H9 (cell line): ENCODE data around the gene DNM2. TPM values are rescaled to one million over a fixed set of nuclear protein-coding genes. Genes with fewer than 3 reads are reported as not detected.

Source experiments
- DNase-seq: peaks from one replicate; pipeline ENCODE4 v3.0.0-alpha.2; 2017
- H2AFZ ChIP-seq: one replicate; pipeline ENCODE4 v1.6.1; 2013; ENCODE audit warnings: mild to moderate bottlenecking, low read length, control low read depth, moderate library complexity
- H2AK5ac ChIP-seq: 2 replicates; pipeline ENCODE4 v1.6.1; 2013; ENCODE audit warnings: low read length, control low read depth, mixed read lengths; ENCODE audit not compliant: insufficient read length
- H2BK120ac ChIP-seq: one replicate; pipeline ENCODE4 v1.6.1; 2013; ENCODE audit warnings: low read depth, mild to moderate bottlenecking, low read length, control low read depth, inconsistent platforms; ENCODE audit not compliant: poor library complexity, severe bottlenecking
- H2BK12ac ChIP-seq: 2 replicates; pipeline ENCODE4 v1.6.1; 2013; ENCODE audit warnings: low read length, control low read depth, mixed read lengths, low read depth; ENCODE audit not compliant: insufficient read length
- H2BK15ac ChIP-seq: 2 replicates; pipeline ENCODE4 v1.6.1; 2013; ENCODE audit warnings: low read depth, low read length, control low read depth
- H2BK20ac ChIP-seq: one replicate; pipeline ENCODE4 v1.6.1; 2013; ENCODE audit warnings: low read depth, mild to moderate bottlenecking, low read length, control low read depth, inconsistent platforms; ENCODE audit not compliant: poor library complexity, severe bottlenecking
- H2BK5ac ChIP-seq: 2 replicates; pipeline ENCODE4 v1.6.1; 2013; ENCODE audit warnings: low read length, control low read depth, mixed read lengths; ENCODE audit not compliant: insufficient read length
- H3K14ac ChIP-seq: 2 replicates; pipeline ENCODE4 v1.6.1; 2013; ENCODE audit warnings: low read length, control low read depth; ENCODE audit not compliant: insufficient read depth
- H3K18ac ChIP-seq: 2 replicates; pipeline ENCODE4 v1.6.1; 2013; ENCODE audit warnings: low read depth, mild to moderate bottlenecking, mixed read lengths, low read length, control low read depth; ENCODE audit not compliant: insufficient read length
- H3K23ac ChIP-seq: 2 replicates; pipeline ENCODE4 v1.6.1; 2013; ENCODE audit warnings: low read length, control low read depth, mixed read lengths, low read depth; ENCODE audit not compliant: insufficient read length
- H3K23me2 ChIP-seq: 2 replicates; pipeline ENCODE4 v1.6.1; 2013; ENCODE audit warnings: low read depth, mild to moderate bottlenecking, mixed read lengths, low read length, control low read depth; ENCODE audit not compliant: insufficient read length, poor library complexity, severe bottlenecking
- H3K27ac ChIP-seq: 2 replicates; pipeline ENCODE4 v1.5.1; 2013; ENCODE audit warnings: low read length, control low read depth, mixed read lengths, low read depth; ENCODE audit not compliant: insufficient read length
- H3K27me3 ChIP-seq: 2 replicates; pipeline ENCODE4 v1.6.1; 2013; ENCODE audit warnings: low read length, control low read depth, inconsistent platforms; ENCODE audit not compliant: insufficient read depth
- H3K4ac ChIP-seq: 2 replicates; pipeline ENCODE4 v1.6.1; 2013; ENCODE audit warnings: low read depth, mild to moderate bottlenecking, control low read depth, inconsistent platforms, low read length, moderate library complexity
- H3K4me1 ChIP-seq: 2 replicates; pipeline ENCODE4 v1.6.1; 2013; ENCODE audit warnings: low read length, control low read depth, inconsistent platforms; ENCODE audit not compliant: insufficient read depth
- H3K4me2 ChIP-seq: 2 replicates; pipeline ENCODE4 v1.6.1; 2013; ENCODE audit warnings: low read length, control low read depth, mixed read lengths; ENCODE audit not compliant: insufficient read length, insufficient read depth
- H3K56ac ChIP-seq: 2 replicates; pipeline ENCODE4 v1.6.1; 2013; ENCODE audit warnings: low read depth, mild to moderate bottlenecking, mixed read lengths, low read length, control low read depth; ENCODE audit not compliant: insufficient read length
- H3K79me1 ChIP-seq: 2 replicates; pipeline ENCODE4 v1.6.1; 2013; ENCODE audit warnings: low read depth, mild to moderate bottlenecking, moderate library complexity, low read length, control low read depth, inconsistent platforms; ENCODE audit not compliant: insufficient read depth, poor library complexity, severe bottlenecking
- H3K79me2 ChIP-seq: 2 replicates; pipeline ENCODE4 v1.6.1; 2013; ENCODE audit warnings: low read length, control low read depth, inconsistent platforms; ENCODE audit not compliant: insufficient read depth
- H3K9ac ChIP-seq: 2 replicates; pipeline ENCODE4 v1.6.1; 2013; ENCODE audit warnings: low read length, control low read depth, mixed read lengths; ENCODE audit not compliant: insufficient read length; ENCODE audit errors: extremely low read depth
- H3K9me3 ChIP-seq: one replicate; pipeline ENCODE4 v1.6.1; 2013; ENCODE audit warnings: low read depth, low read length, inconsistent platforms; ENCODE audit not compliant: control insufficient read depth
- H3T11ph ChIP-seq: one replicate; pipeline ENCODE4 v1.6.1; 2013; ENCODE audit warnings: mild to moderate bottlenecking, low read length, control low read depth, inconsistent platforms
- H4K20me1 ChIP-seq: one replicate; pipeline ENCODE4 v1.6.1; 2013; ENCODE audit not compliant: control insufficient read depth, insufficient read length, insufficient read depth
- H4K5ac ChIP-seq: 2 replicates; pipeline ENCODE4 v1.6.1; 2013; ENCODE audit warnings: low read depth, mild to moderate bottlenecking, mixed read lengths, low read length, control low read depth; ENCODE audit not compliant: insufficient read length
- H4K8ac ChIP-seq: replicated peaks from 2 replicates; pipeline ENCODE4 v1.6.1; 2013; ENCODE audit warnings: low read length, control low read depth, mixed read lengths, low read depth; ENCODE audit not compliant: insufficient read length
- H4K91ac ChIP-seq: 2 replicates; pipeline ENCODE4 v1.6.1; 2013; ENCODE audit warnings: low read depth, mild to moderate bottlenecking, moderate library complexity, mixed read lengths, low read length, control low read depth; ENCODE audit not compliant: insufficient read length
- H3K27ac Mint-ChIP-seq, 3 experiments: 2 replicates in 2 of 3; 3 replicates in 1 of 3; pipeline ENCODE4 v1.8.0; 2020 to 2021; ENCODE audit warnings: mixed read lengths in 3 of 3, mild to moderate bottlenecking in 1 of 3, moderate library complexity in 1 of 3
- H3K27me3 Mint-ChIP-seq: 2 replicates; pipeline ENCODE4 v1.8.0; 2021; ENCODE audit warnings: low read depth, mild to moderate bottlenecking, moderate library complexity, mixed read lengths
- H3K36me3 Mint-ChIP-seq, 3 experiments: 2 replicates in 2 of 3; 3 replicates in 1 of 3; pipeline ENCODE4 v1.8.0; 2020 to 2021; ENCODE audit warnings: low read depth in 3 of 3, mixed read lengths in 3 of 3; ENCODE audit not compliant: insufficient read depth in 1 of 3
- H3K4me1 Mint-ChIP-seq, 2 experiments: 2 replicates each; pipeline ENCODE4 v1.8.0; 2020; ENCODE audit warnings: mixed read lengths in 2 of 2
- H3K4me3 Mint-ChIP-seq, 2 experiments: 2 replicates in 1 of 2; 3 replicates in 1 of 2; pipeline ENCODE4 v1.8.0; 2020 to 2021; ENCODE audit warnings: mild to moderate bottlenecking in 2 of 2, mixed read lengths in 2 of 2, moderate library complexity in 1 of 2
- H3K9me3 Mint-ChIP-seq, 2 experiments: 2 replicates in 1 of 2; 3 replicates in 1 of 2; pipeline ENCODE4 v1.8.0; 2020; ENCODE audit warnings: mild to moderate bottlenecking in 2 of 2, mixed read lengths in 2 of 2, moderate library complexity in 1 of 2
- CTCF ChIP-seq: fragments of 200-600 bp; sonication (generic); conservative IDR thresholded peaks from 3 replicates; pipeline ENCODE4 v1.8.0; 2021; ENCODE audit warnings: antibody characterized with exemption, mild to moderate bottlenecking
- WGBS: extraction: QIAGEN DNeasy Blood & Tissue Kit; methylation state at CpG from one replicate; pipeline ENCODE4 v1.1.7; 2013; ENCODE audit warnings: missing lambda C conversion rate, low lambda C conversion rate, mixed read lengths; ENCODE audit not compliant: insufficient read length; ENCODE audit errors: extremely low coverage; 5-methylcytosine and 5-hydroxymethylcytosine counted together
- total RNA-seq: library from RNA; stranded (reverse); gene quantifications from 2 replicates; pipeline ENCODE4 v1.2.1, GENCODE V29; 2021

DNM2 gene
- total RNA-seq, 1 experiment from 2014 or later, result 152 TPM

- no peak overlapping the region for H3K4ac ChIP-seq
- H3K9me3 ChIP-seq, result no peaks in the 10 kb centered on the region
- peaks cover 3% of the 10 kb centered on the region for H3K27me3 Mint-ChIP-seq
- peaks cover 58 to 98% (median 97%) of the 10 kb centered on the region in 3 experiments for H3K36me3 Mint-ChIP-seq
- peaks cover 8% of the 10 kb centered on the region for H3K79me1 ChIP-seq
- H3K56ac ChIP-seq, result no peak overlapping the region
- peaks cover 3% of the 10 kb centered on the region; the same call in 1 of the 2 replicates for H3K79me2 ChIP-seq
- no peak overlapping the region for H3K9ac ChIP-seq
- no peak overlapping the region for H3K18ac ChIP-seq
- H4K20me1 ChIP-seq, result peaks cover 3% of the 10 kb centered on the region
- no peaks in the 10 kb centered on the region for H3K4me1 ChIP-seq
- peak overlapping the region in 1 of 3 experiments; percentile 10; a peak in 1 of 7 replicates for H3K27ac Mint-ChIP-seq
- H3K27ac ChIP-seq, result no peak overlapping the region
- H2AK5ac ChIP-seq, result no peak overlapping the region
- H2BK5ac ChIP-seq, result no peak overlapping the region
- no peak overlapping the region for H4K91ac ChIP-seq
- H3K23ac ChIP-seq, result no peak overlapping the region
- no peak overlapping the region for H4K8ac ChIP-seq
- H3K23me2 ChIP-seq, result no peaks in the 10 kb centered on the region
- no peak overlapping the region for H2BK120ac ChIP-seq
- no peak overlapping the region for H2BK20ac ChIP-seq
- H2BK15ac ChIP-seq, result no peak overlapping the region
- H3T11ph ChIP-seq, result no peak overlapping the region
- H2BK12ac ChIP-seq, result no peak overlapping the region
- no peak overlapping the region for H3K4me3 Mint-ChIP-seq
- H2AFZ ChIP-seq, result no peak overlapping the region
- H3K27me3 ChIP-seq, result no peaks in the 10 kb centered on the region
- H4K5ac ChIP-seq, result no peak overlapping the region
- H3K14ac ChIP-seq, result no peak overlapping the region
- TF ChIP-seq CTCF, result no peak
- no peak overlapping the region for H3K4me2 ChIP-seq
- no CpG with 5 or more reads among the region's 5 CpGs for WGBS
- no peaks in the 10 kb centered on the region for H3K9me3 Mint-ChIP-seq
- no peaks in the 10 kb centered on the region for H3K4me1 Mint-ChIP-seq
- DNase-seq, result no peak
These were observed 32.7 kb upstream of the DNM2 start for GRCh38 chr19:10685210-10685609.
